Medulla oblongata (tissue), 1 donor: ENCODE results near the gene NASP.
"Not testable (repeated sequence)": the region's sequence is repeated elsewhere in the genome, so short reads cannot be mapped to it uniquely, and the experiment has no call there.

Source experiments
- DNase-seq: peaks from one replicate; pipeline ENCODE4 v3.0.0-alpha.2; 2015; ENCODE audit errors: extremely low spot score

NASP gene

DNA sequence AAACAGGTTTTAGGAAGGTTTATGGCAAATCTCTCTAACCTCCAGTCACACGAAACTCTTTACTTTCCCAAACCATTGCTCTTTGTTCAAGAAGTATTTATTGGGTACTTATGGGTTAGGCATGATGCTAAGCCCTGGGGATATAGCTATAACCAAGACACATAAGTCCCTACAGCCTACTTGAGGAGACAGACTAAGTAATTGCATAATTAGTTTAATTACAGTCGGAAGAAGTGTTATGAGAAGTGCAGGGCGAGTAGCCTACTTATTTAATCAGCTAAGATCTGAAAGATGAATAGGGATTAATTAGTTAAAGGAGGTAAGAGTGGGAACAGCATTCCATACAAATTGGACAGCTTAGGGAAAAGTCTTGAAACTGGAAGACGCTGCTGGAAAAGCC is 13.2 kb upstream of the NASP start:
- DNase-seq = no peak

DNA sequence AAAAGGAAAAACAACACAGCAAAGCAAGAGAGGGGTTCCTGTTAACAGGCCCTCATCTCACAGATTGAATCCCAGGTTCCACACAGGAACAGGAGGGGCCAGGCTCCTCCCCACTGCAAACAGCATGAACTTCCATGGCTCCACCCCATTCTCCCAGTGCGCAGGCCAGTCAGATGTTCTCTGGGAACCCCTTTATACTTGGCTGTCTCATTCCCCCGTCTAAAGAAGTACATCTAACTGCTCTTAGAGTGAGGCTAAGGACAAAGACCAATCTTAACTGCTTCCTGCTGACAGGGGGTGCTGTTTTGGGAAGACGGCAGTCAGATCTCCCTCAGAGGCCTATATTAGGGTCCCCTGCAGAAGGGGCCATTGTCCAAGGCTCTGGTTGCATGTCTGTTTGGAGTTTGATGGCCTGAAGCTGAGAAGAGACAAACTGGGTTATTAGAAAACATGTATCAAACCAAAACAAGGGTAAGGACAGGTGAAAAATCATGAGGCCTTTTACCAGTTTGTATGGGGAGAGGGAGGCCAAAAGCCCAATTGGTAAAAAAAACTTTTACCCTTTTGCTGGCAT is 10.5 kb upstream of the NASP start:
- no peak for DNase-seq

- DNase-seq = no peak
These were observed 9.7 kb upstream of the NASP start for GRCh38 chr1:45574105-45574626.

- DNase-seq = peak; percentile 99
These were observed 576 bp upstream of the NASP start for GRCh38 chr1:45583264-45583665.

- DNase-seq = peak; percentile 90
These were observed 689 bp downstream of the NASP start for GRCh38 chr1:45584351-45585109.

DNA sequence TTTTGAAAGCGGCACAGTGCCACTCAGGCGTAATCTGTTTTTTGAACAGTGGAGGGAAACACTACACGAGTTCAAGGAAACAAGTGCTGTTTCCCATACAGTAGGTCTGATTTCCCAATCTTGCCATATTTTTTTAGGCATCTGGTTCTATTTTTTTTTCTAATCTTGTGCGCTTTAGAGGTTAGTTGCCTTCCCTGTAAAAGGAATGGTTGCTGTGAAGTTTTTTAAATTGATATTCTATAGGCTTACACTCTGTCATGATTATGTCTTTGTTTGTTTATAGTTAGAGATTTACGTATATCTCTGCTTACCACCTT is 1.2 kb downstream of the NASP start:
- DNase-seq = no peak

GRCh38 chr1:45585496-45586075 is 1.7 kb downstream of the NASP start:
- no peak for DNase-seq

- no peak for DNase-seq
These were observed 2.9 kb downstream of the NASP start for GRCh38 chr1:45586769-45587168.

DNA sequence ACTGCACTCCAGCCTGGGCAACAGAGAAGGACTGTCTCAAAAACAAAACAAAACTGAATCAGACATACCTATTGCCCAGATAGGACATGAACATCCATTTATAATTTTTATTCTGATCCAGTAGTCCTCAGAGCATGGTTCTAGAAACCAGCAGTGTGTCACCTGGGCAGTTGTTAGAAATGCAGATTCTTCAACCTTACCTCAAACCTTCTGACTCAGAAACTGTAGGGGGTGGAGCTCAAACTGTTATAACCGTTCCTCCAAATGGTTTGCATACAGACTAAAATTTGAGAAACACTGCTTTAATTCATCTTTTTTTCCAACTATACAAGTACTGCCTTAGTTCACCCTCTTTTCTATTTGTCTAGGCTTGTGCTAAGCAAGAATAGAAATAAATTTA is 6.0 kb downstream of the NASP start:
- DNase-seq = no peak

DNA sequence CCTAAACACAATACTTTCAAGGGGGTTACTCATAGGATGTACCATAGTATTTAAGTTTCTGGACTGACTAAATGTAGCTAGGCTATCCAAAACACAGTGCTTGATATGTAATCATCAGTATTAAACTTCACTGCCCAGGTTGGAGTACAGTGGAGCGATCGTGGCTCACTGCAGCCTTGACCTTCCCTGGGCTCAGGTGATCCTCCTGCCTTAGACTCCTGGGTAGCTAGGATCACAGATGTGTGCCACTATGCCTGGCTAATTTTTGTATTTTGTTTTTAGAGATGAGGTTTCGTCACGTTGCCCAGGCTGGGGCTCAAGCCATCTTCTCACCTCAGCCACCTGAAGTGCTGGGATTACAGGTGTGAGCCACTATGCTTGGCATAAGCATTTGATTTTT is 10.6 kb downstream of the NASP start:
- DNase-seq = no peak

DNA sequence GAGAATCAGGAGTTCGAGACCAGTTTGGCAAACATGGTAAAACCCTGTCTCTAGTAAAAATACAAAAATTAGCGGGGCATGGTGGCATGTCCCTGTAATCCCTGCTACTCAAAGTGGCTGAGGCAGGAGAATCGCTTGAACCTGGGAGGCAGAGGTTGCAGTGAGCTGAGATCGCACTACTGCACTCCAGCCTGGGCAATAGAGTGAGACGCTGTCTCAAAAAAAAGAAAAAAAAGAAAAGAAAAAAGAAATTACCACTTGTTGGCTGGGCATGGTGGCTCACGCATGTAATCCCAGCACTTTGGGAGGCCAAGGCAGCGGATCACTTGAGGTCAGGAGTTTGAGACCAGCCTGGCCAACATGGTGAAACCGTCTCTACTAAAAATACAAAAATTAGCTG is 12.9 kb downstream of the NASP start:
- DNase-seq = not testable (repeated sequence)

GRCh38 chr1:45604239-45604638 is 20.4 kb downstream of the NASP start:
- DNase-seq = no peak

DNA sequence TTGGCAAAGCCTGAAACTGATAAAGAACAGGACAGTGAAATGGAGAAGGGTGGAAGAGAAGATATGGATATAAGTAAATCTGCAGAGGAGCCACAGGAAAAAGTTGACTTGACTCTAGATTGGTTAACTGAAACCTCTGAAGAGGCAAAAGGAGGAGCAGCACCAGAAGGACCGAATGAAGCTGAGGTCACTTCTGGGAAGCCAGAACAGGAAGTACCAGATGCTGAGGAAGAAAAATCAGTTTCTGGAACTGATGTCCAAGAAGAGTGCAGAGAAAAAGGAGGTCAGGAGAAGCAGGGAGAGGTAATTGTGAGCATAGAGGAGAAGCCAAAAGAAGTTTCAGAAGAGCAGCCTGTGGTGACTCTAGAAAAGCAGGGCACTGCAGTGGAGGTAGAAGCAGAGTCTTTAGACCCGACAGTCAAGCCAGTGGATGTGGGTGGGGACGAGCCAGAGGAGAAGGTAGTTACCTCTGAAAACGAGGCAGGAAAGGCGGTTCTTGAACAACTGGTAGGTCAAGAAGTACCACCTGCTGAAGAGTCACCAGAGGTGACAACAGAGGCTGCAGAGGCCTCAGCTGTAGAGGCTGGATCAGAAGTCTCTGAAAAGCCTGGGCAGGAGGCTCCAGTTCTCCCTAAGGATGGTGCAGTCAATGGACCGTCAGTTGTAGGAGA is 23.7 kb downstream of the NASP start:
- no peak for DNase-seq

DNA sequence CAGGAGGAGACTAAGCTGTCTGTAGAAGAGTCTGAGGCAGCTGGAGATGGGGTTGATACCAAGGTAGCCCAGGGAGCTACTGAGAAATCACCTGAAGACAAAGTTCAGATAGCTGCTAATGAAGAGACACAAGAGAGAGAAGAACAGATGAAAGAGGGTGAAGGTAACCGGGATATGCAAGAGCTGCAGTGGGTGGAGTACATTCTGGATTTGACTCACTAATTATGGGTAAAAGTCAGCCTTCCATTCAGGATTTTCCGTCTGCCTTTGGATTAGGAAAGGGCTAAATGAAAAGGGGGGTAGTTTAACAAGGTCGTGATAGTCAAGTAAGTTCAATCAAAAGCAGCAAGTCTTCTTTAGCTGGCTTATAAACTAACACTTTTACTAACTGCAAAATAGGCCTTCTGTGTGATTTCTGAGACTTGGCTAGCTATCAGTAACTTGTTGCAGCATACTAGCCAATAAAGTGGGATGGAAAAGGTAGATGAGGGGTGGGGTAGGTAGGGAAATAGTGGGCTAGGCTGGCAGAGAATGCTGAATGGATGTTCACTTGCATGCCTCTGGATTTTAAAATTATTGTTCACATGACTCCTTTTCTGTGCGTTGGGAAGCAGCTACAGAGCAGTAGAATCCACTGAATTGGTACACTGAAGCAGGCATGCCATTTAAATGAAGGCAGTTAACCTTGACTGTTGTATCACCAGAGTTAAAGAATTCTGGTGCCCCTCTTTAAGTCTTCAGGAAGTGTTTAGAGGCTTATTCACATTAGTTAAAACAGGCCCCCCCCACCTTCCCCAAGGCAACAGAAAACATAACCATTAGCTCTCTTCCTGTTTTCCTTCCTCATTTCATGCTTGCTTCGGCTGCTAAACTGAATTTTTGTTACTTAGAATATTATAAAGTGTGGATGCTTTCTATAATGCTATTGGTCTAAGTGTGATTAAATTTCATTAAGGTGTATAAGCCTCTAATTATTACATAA is 24.6 kb downstream of the NASP start:
- DNase-seq = no peak

DNA sequence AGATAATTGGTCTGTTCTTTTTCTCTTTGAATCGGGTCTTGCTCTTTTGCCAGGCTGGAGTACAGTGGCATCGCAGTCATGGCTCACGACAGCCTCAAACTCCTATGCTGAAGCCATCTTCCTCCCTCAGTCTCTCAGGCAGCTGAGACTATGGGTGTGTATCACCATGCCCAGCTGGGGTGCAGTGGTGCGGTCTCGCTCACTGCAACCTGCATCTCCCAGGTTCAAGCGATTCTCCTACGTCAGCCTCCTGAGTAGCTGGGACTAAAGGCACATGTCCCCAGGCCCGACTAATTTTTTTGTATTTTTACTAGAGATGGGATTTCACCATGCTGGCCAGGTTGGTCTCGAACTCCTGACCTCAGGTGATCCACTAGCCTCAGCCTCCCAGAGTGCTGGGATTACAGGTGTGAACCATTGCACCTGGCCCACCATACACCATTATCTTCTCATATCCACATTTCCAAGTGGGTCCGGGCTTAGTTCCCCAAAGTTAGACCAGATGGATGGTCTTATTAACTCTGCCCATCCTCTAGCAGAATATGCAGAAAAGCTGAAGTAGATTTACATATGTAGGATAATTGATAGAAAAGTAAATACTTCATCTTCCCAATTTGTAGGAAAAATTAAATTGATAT is 26.9 kb downstream of the NASP start:
- DNase-seq = no peak

DNA sequence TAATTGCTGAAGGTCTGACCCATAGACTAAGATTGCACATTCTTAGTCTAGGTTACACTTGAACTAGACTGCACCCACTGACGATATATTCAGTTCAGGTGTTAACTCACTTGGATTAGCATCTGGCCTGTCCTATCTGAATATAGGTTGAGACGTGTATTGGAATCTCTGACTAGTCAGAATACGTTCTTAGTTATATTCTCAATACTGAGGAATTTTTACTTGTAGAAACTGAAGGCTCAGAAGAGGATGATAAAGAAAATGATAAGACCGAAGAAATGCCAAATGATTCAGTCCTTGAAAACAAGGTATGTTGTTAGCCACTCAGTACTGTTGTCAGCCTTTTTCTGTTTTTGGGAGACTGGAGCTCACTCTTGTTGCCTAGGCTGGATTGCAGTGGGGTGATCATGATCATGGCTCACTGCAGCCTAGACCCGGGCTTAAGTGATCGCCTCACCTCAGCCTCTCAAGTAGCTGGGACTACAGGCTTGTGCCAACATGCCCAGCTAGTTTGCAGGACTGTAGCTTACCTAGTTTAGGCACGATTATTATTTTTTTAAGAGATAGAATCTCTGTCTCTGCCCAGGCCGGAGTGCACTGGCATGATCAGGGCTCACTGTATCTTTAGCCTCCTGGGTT is 29.2 kb downstream of the NASP start:
- no peak for DNase-seq

GRCh38 chr1:45615885-45616284 is 32.0 kb downstream of the NASP start:
- no peak for DNase-seq

DNA sequence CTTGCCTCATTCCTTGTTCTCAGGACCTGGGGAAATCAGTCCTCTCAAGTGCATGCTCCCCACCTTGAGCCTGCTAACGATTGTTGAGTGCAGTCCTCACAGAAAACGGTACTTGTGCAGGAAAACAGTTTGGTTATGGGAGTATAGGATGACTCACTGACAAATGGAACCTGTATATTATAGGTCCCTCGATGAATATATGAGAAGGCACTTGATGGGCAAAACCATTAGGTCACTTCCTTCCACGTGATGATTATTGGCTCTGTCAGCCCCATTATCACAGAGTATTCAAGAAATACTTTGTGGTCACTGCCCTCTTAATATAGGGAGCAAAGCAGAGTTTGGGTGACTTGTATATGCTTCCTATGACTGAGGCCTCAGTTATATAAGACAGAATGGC is 33.8 kb downstream of the NASP start:
- no peak for DNase-seq

GRCh38 chr1:45619149-45619921 is 35.5 kb downstream of the NASP start:
- DNase-seq = no peak
